B cell (primary cell): Measurements from ENCODE around the gene BAHCC1. TPM values are rescaled to one million over a fixed set of nuclear protein-coding genes. Genes with fewer than 3 reads are reported as not detected.
"Not testable (repeated sequence)": the region's sequence is repeated elsewhere in the genome, so short reads cannot be mapped to it uniquely, and the experiment has no call there.

ENCODE experiments used
- ATAC-seq: fragments of 200-7000 bp; cut with Tn5 transposase; one replicate; pipeline ENCODE4 v1.10.0; 2021; ENCODE audit warnings: low read depth, mild to moderate bottlenecking, moderate number of reproducible peaks, moderate library complexity
- CTCF ChIA-PET: fragments of 350-600 bp; sonication (Branson Sonifier 250); formaldehyde crosslinking; loops from one replicate; lab custom pipeline; 2021; ENCODE audit warnings: antibody characterized with exemption, inconsistent platforms; lab: Charles Lee
- POLR2A ChIA-PET: fragments of 350-600 bp; sonication (Branson Sonifier 250); formaldehyde crosslinking; loops from one replicate; lab custom pipeline; 2021; ENCODE audit warnings: antibody characterized with exemption; lab: Charles Lee
- DNase-seq: peaks from one replicate; pipeline ENCODE4 v3.0.0; 2013
- H2AFZ ChIP-seq: 2 replicates; pipeline ENCODE4 v1.6.1; 2012; ENCODE audit warnings: mild to moderate bottlenecking, low read depth, low read length; ENCODE audit not compliant: insufficient read depth, poor library complexity, severe bottlenecking
- H3K27ac ChIP-seq, 2 donors: 1 replicate in 1 of 2; 2 replicates in 1 of 2; pipeline ENCODE4 v1.5.1; 2012 to 2013; ENCODE audit warnings: low read length in 2 of 2, mild to moderate bottlenecking in 2 of 2, moderate library complexity in 1 of 2
- H3K27me3 ChIP-seq, 4 experiments: fragments of 200-600 bp in 1 of 4; sonication (generic) in 1 of 4; replicated peaks in 1 of 4; 1 replicate in 2 of 4; 2 replicates in 2 of 4; pipeline versions ENCODE4 v1.6.1 to v1.7.0; 2013 to 2016; ENCODE audit warnings: low read length in 3 of 4, mild to moderate bottlenecking in 2 of 4, mixed read lengths in 1 of 4, moderate library complexity in 1 of 4; ENCODE audit not compliant: insufficient read depth in 4 of 4, control insufficient read depth in 3 of 4; ENCODE audit errors: control extremely low read depth in 1 of 4
- H3K36me3 ChIP-seq, 2 experiments: replicated peaks in 1 of 2; 1 replicate in 1 of 2; 2 replicates in 1 of 2; pipeline versions ENCODE4 v1.6.1 to v1.7.1; 2013; ENCODE audit warnings: low read length in 1 of 2; ENCODE audit not compliant: insufficient read depth in 2 of 2, control insufficient read depth in 1 of 2; ENCODE audit errors: control extremely low read depth in 1 of 2, extremely low read depth in 1 of 2
- H3K4me1 ChIP-seq, 2 donors: fragments of 200-600 bp in 1 of 2; sonication (generic) in 1 of 2; 1 replicate in 1 of 2; 2 replicates in 1 of 2; pipeline versions ENCODE4 v1.5.1 to v1.6.1; 2013 to 2017; ENCODE audit warnings: low read length in 2 of 2; ENCODE audit not compliant: control insufficient read depth in 2 of 2, insufficient read depth in 2 of 2
- H3K4me2 ChIP-seq: replicated peaks from 2 replicates; pipeline ENCODE3; 2012; ENCODE audit warnings: mild to moderate bottlenecking, low read depth, low read length; ENCODE audit not compliant: poor library complexity, severe bottlenecking
- H3K4me3 ChIP-seq, 5 experiments: fragments of 200-600 bp in 1 of 5; sonication (generic) in 1 of 5; 1 replicate in 3 of 5; 2 replicates in 2 of 5; pipeline versions ENCODE4 v1.5.1 to v1.7.0; 2011 to 2016; ENCODE audit warnings: low read length in 4 of 5, mild to moderate bottlenecking in 4 of 5, low read depth in 2 of 5, control low read depth in 1 of 5, moderate library complexity in 1 of 5; ENCODE audit not compliant: insufficient read depth in 1 of 5; ENCODE audit errors: control extremely low read depth in 1 of 5, extremely low read depth in 1 of 5
- H3K79me2 ChIP-seq: fragments of 200-600 bp; sonication (generic); one replicate; pipeline ENCODE4 v1.6.0; 2016; ENCODE audit warnings: low read length; ENCODE audit not compliant: control insufficient read depth, insufficient read depth
- H3K9ac ChIP-seq: fragments of 200-600 bp; sonication (generic); 2 replicates; pipeline ENCODE4 v1.6.1; 2017; ENCODE audit warnings: mild to moderate bottlenecking, low read length, moderate library complexity
- H3K9me3 ChIP-seq, 3 donors: one replicate each; pipeline versions ENCODE4 v1.6.1 to v1.7.1; 2013; ENCODE audit warnings: low read length in 2 of 3; ENCODE audit not compliant: control insufficient read depth in 2 of 3, insufficient read depth in 1 of 3; ENCODE audit errors: control extremely low read depth in 1 of 3
- H4K20me1 ChIP-seq: 2 replicates; pipeline ENCODE4 v1.6.0; 2012; ENCODE audit warnings: mild to moderate bottlenecking, low read length; ENCODE audit not compliant: insufficient read depth, control insufficient read depth, poor library complexity, severe bottlenecking
- H3K27ac Mint-ChIP-seq: one replicate; pipeline ENCODE4 v1.8.0; 2021; ENCODE audit warnings: mixed read lengths
- H3K27me3 Mint-ChIP-seq: one replicate; pipeline ENCODE4 v1.8.0; 2021; ENCODE audit warnings: mixed read lengths
- H3K4me1 Mint-ChIP-seq: one replicate; pipeline ENCODE4 v1.8.0; 2021; ENCODE audit warnings: mixed read lengths
- H3K4me3 Mint-ChIP-seq: one replicate; pipeline ENCODE4 v1.8.0; 2021; ENCODE audit warnings: mixed read lengths
- H3K9me3 Mint-ChIP-seq: one replicate; pipeline ENCODE4 v1.8.0; 2022; ENCODE audit warnings: mixed read lengths; ENCODE audit not compliant: insufficient read depth
- CTCF ChIP-seq: fragments of 200-600 bp; IDR thresholded peaks from one replicate; pipeline ENCODE4 v1.8.0; 2022; ENCODE audit warnings: antibody characterized with exemption, mild to moderate bottlenecking
- EZH2 ChIP-seq: IDR thresholded peaks from 2 replicates; pipeline ENCODE4 v1.6.1; 2012; ENCODE audit warnings: borderline replicate concordance, low read depth, mild to moderate bottlenecking, moderate library complexity, low read length; ENCODE audit not compliant: insufficient read depth, poor library complexity, severe bottlenecking
- WGBS: methylation state at CpG from one replicate; pipeline ENCODE4 v1.1.5; 2013; ENCODE audit warnings: missing lambda C conversion rate; ENCODE audit not compliant: insufficient coverage; 5-methylcytosine and 5-hydroxymethylcytosine counted together
- intact Hi-C: fragments of 100-400 bp; cut with micrococcal nuclease; formaldehyde crosslinking; loops from one replicate; pipeline ENCODE4 v1.10.0; 2022
- polyA plus RNA-seq: library from polyadenylated mRNA; depleted of rRNA; stranded (reverse); fragments of >200 nt; gene quantifications from 2 replicates; pipeline ENCODE4 v1.2.3, GENCODE V29; 2012
- total RNA-seq, 2 donors: library from RNA; stranded (reverse); fragments of 120-200 nt in 1 of 2; gene quantifications; 1 replicate in 1 of 2; 2 replicates in 1 of 2; pipeline versions ENCODE4 v1.2.3 to v1.2.4, GENCODE V29; 2013 to 2022

BAHCC1 gene
- total and polyA plus RNA-seq, 2 donors (not counting 1 experiment from before 2014, with no cell fraction given), result 0.12 to 0.48 TPM

GRCh38 chr17:81354954-81355347, 40.3 kb upstream of the BAHCC1 start:
- POLR2A ChIA-PET, result no interaction called here
- Mint-ChIP-seq H3K4me1 (peaks cover 3% of the 10 kb centered on the region), H3K27ac (no peak overlapping the region), H3K27me3 (peaks cover 21% of the 10 kb centered on the region), H3K4me3 (no peak overlapping the region), H3K9me3 (no peaks in the 10 kb centered on the region)
- Histone ChIP-seq H3K4me2 (no peak overlapping the region), H3K9ac (no peak overlapping the region), H2AFZ (no peak overlapping the region), H3K27me3 (no peaks in the 10 kb centered on the region), H3K4me1 (no peaks in the 10 kb centered on the region), H3K9me3 (no peaks in the 10 kb centered on the region), H3K36me3 (no peaks in the 10 kb centered on the region), H4K20me1 (no peaks in the 10 kb centered on the region), H3K27ac (no peak overlapping the region), H3K79me2 (no peaks in the 10 kb centered on the region), H3K4me3 (no peak overlapping the region)
- intact Hi-C loops, result no loop called here
- WGBS, result 97% methylated on average over 5 of the region's 9 CpGs
- ATAC-seq, result no peak
- DNase-seq, result no peak
- CTCF ChIA-PET, result no interaction called here
- TF ChIP-seq EZH2 (no peak), CTCF (no peak)

- no peaks in the 10 kb centered on the region for H3K9me3 ChIP-seq
- H3K4me1 Mint-ChIP-seq, result no peaks in the 10 kb centered on the region
- no peak overlapping the region for H2AFZ ChIP-seq
- H3K36me3 ChIP-seq, result no peaks in the 10 kb centered on the region
- no peak overlapping the region for H3K4me3 Mint-ChIP-seq
- H3K9ac ChIP-seq, result no peak overlapping the region
- no peak overlapping the region for H3K4me2 ChIP-seq
- no peak overlapping the region for H3K27ac ChIP-seq
- H3K27ac Mint-ChIP-seq, result no peak overlapping the region
- TF ChIP-seq EZH2 (no peak), CTCF (no peak)
- H3K4me3 ChIP-seq, result no peak overlapping the region
- peaks cover 42% of the 10 kb centered on the region for H3K27me3 Mint-ChIP-seq
- H3K9me3 Mint-ChIP-seq, result no peaks in the 10 kb centered on the region
- ATAC-seq, result no peak
- POLR2A ChIA-PET, result interaction anchor here (0.6 kb wide), 1 partner anchor 16 kb away, joined by 4 read pairs; no protein-coding TSS in a partner anchor
- CTCF ChIA-PET, result no interaction called here
- no peaks in the 10 kb centered on the region for H3K4me1 ChIP-seq
- no peaks in the 10 kb centered on the region for H3K79me2 ChIP-seq
- DNase-seq, result no peak
- no peaks in the 10 kb centered on the region for H4K20me1 ChIP-seq
- H3K27me3 ChIP-seq, result peaks cover 0 to 10% (median under 1%) of the 10 kb centered on the region in 4 experiments
- 63% methylated on average over 3 of the region's 8 CpGs for WGBS
- intact Hi-C loops, result no loop called here
Observed at GRCh38 chr17:81359218-81359617, 36.0 kb upstream of the BAHCC1 start.

- intact Hi-C loops, H3K36me3 ChIP-seq, H3K27ac ChIP-seq, H3K4me3 ChIP-seq, H3K9ac ChIP-seq, POLR2A ChIA-PET, H3K79me2 ChIP-seq, H3K27ac Mint-ChIP-seq, H3K4me2 ChIP-seq, H2AFZ ChIP-seq, H3K4me3 Mint-ChIP-seq, ATAC-seq, H3K9me3 Mint-ChIP-seq, H4K20me1 ChIP-seq, DNase-seq, CTCF ChIA-PET, H3K9me3 ChIP-seq: not testable (repeated sequence)
- peaks cover 53% of the 10 kb centered on the region for H3K27me3 Mint-ChIP-seq
- H3K27me3 ChIP-seq, result peaks cover 0 to 38% (median 17%) of the 10 kb centered on the region in 4 experiments
- H3K4me1 Mint-ChIP-seq, result peaks cover 16% of the 10 kb centered on the region
- peaks cover 17% of the 10 kb centered on the region in 2 donors for H3K4me1 ChIP-seq
- 73% methylated on average over 3 of the region's 7 CpGs for WGBS
Observed at GRCh38 chr17:81362001-81362400, 33.3 kb upstream of the BAHCC1 start.
